ENCODE data around the gene DGUOK.

DNA sequence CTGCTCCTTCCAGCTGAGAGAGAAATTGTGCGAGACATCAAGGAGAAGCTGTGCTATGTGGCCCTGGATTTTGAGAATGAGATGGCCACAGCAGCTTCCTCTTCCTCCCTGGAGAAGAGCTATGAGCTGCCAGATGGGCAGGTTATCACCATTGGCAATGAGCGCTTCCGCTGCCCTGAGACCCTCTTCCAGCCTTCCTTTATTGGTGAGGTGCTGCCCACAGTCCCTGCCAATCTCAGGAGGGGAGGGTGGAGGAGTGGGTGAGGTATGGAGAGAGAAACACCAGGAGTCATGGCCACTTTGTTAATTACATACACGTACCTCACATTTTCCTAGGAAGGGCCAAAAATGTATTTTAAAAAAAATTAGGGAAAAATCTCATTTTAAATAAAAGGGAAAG lies 12.0 kb upstream of the DGUOK start:
- TF ChIP-seq CTCF (IDR thresholded peaks at IDR 0.05): no peak
- TF ChIP-seq POLR2AphosphoS5 (IDR thresholded peaks at IDR 0.05; ENCODE audit: insufficient read depth in 1 of 2, low read depth in 1 of 2): no peak
- no peak for TF ChIP-seq POLR2A (IDR thresholded peaks at IDR 0.05)
